ENCODE measurements around the gene LTB4R2. TPM values are rescaled to one million over a fixed set of nuclear protein-coding genes. Genes with fewer than 3 reads are reported as not detected.
A peak's percentile ranks its signal among the peaks of the same experiment; 100 is the strongest.

Gene LTB4R2
- 10 to 100 TPM in 4 of 6 donors, 1 to 10 TPM in 2; 6.2 to 49.2 (median 10.9) TPM for total RNA-seq

GRCh38 chr14:24309538-24310264 is at the start of gene LTB4R2:
Gene LTB4R2, plus strand, starts transcription at chr14:24310140. Its CDS starts 525 bp downstream, at chr14:24310665.
- H3K27me3 ChIP-seq: no peaks in the 10 kb centered on the region
- ATAC-seq (ENCODE audit: low FRiP score in 2 of 2) (no peak), DNase-seq (no peak)
- no peaks in the 10 kb centered on the region for H3K9me3 ChIP-seq
- peak within 1 kb of the TSS; percentile 29 to 58 (median 51) for H3K4me3 ChIP-seq
- WGBS, 2 donors: 66 to 84% methylated on average over 5 of the region's 5 CpGs
- peak within 1 kb of the TSS; percentile 79 to 93 (median 91) for H3K27ac ChIP-seq
- peaks cover 56 to 71% (median 65%) of the 10 kb centered on the region in 4 donors for H3K4me1 ChIP-seq
- TF ChIP-seq CTCF (IDR thresholded peaks at IDR 0.05): no peak
- H3K36me3 ChIP-seq: peaks cover 10 to 35% (median 27%) of the 10 kb centered on the region in 4 donors

GRCh38 chr14:24260780-24261157 is 49.2 kb upstream of the LTB4R2 start:
- WGBS, 2 donors: 77 to 91% methylated on average over 2 to 4 of the region's 4 CpGs
- DNase-seq (no peak), ATAC-seq (ENCODE audit: low FRiP score in 2 of 2) (no peak)
- H3K27me3 ChIP-seq: no peaks in the 10 kb centered on the region
- no peak overlapping the region for H3K27ac ChIP-seq
- TF ChIP-seq EP300 (IDR thresholded peaks at IDR 0.05) (no peak), CTCF (IDR thresholded peaks at IDR 0.05) (no peak), POLR2AphosphoS5 (IDR thresholded peaks at IDR 0.05) (no peak), POLR2A (IDR thresholded peaks at IDR 0.05) (no peak)
- peaks cover 0 to 13% (median 5%) of the 10 kb centered on the region in 4 donors for H3K36me3 ChIP-seq
- H3K9me3 ChIP-seq: no peaks in the 10 kb centered on the region
- peaks cover 0 to 19% (median 9%) of the 10 kb centered on the region in 4 donors for H3K4me1 ChIP-seq
- H3K4me3 ChIP-seq: no peak overlapping the region

GRCh38 chr14:24261256-24261968 is 48.5 kb upstream of the LTB4R2 start:
- H3K36me3 ChIP-seq: peaks cover 4 to 19% (median 12%) of the 10 kb centered on the region in 4 donors
- DNase-seq (peak in 1 of 2 donors; percentile 50), ATAC-seq (ENCODE audit: low FRiP score in 2 of 2) (no peak)
- H3K9me3 ChIP-seq: no peaks in the 10 kb centered on the region
- H3K4me1 ChIP-seq: peaks cover 0 to 19% (median 9%) of the 10 kb centered on the region in 4 donors
- no peak overlapping the region for H3K27ac ChIP-seq
- 94 to 96% methylated on average over 20 of the region's 20 CpGs for whole genome bisulfite sequencing, 2 donors
- no peak overlapping the region for H3K4me3 ChIP-seq
- TF ChIP-seq CTCF (IDR thresholded peaks at IDR 0.05): no peak
- no peak for TF ChIP-seq POLR2AphosphoS5 (IDR thresholded peaks at IDR 0.05)
- no peak for TF ChIP-seq EP300 (IDR thresholded peaks at IDR 0.05)
- TF ChIP-seq POLR2A (IDR thresholded peaks at IDR 0.05): no peak
- H3K27me3 ChIP-seq: no peaks in the 10 kb centered on the region

GRCh38 chr14:24261969-24262327 is 48.0 kb upstream of the LTB4R2 start:
- Histone ChIP-seq H3K4me3 (no peak overlapping the region), H3K9me3 (no peaks in the 10 kb centered on the region), H3K36me3 (peaks cover 6 to 24% (median 17%) of the 10 kb centered on the region in 4 donors), H3K27me3 (no peaks in the 10 kb centered on the region), H3K27ac (no peak overlapping the region), H3K4me1 (peaks cover 0 to 19% (median 9%) of the 10 kb centered on the region in 4 donors)
- WGBS, 2 donors: 85 to 93% methylated on average over 14 to 19 of the region's 19 CpGs
- peak in 1 of 2 donors; percentile 58 for DNase-seq
- TF ChIP-seq POLR2A (IDR thresholded peaks at IDR 0.05): no peak
- TF ChIP-seq CTCF (IDR thresholded peaks at IDR 0.05): no peak
- TF ChIP-seq EP300 (IDR thresholded peaks at IDR 0.05): no peak
- no peak for TF ChIP-seq POLR2AphosphoS5 (IDR thresholded peaks at IDR 0.05)
- no peak for ATAC-seq (ENCODE audit: low FRiP score in 2 of 2)
